H1 (cell line): Measurements from ENCODE around the gene PCDHGA3. TPM values are rescaled to one million over a fixed set of nuclear protein-coding genes. Genes with fewer than 3 reads are reported as not detected.

ENCODE experiments used
- BCL11A ChIP-seq, 2 experiments: IDR thresholded peaks; one replicate each; pipeline ENCODE4 v1.6.1; 2011; ENCODE audit warnings: low read depth in 2 of 2, low read length in 2 of 2, mild to moderate bottlenecking in 2 of 2
- CHD7 ChIP-seq: fragments of 300-600 bp; sonication (generic); IDR thresholded peaks from 2 replicates; pipeline ENCODE4 v1.7.1; 2012; ENCODE audit warnings: low read length, moderate library complexity, mild to moderate bottlenecking, inconsistent platforms; ENCODE audit not compliant: insufficient replicate concordance
- NANOG ChIP-seq: IDR thresholded peaks from 2 replicates; pipeline ENCODE4 v1.6.1; 2011; ENCODE audit warnings: low read length, low read depth, mild to moderate bottlenecking, inconsistent platforms; ENCODE audit not compliant: insufficient read depth, poor library complexity, severe bottlenecking
- SRF ChIP-seq: IDR thresholded peaks from 2 replicates; pipeline ENCODE4 v1.6.1; 2011; ENCODE audit warnings: mild to moderate bottlenecking, low read depth, low read length, moderate library complexity
- ZNF274 ChIP-seq: IDR thresholded peaks from 2 replicates; pipeline ENCODE4 v1.7.0; 2012; ENCODE audit warnings: low read length, borderline replicate concordance; ENCODE audit errors: extremely low read depth
- polyA plus RNA-seq, 7 experiments: library from polyadenylated mRNA; depleted of rRNA in 3 of 7; stranded (reverse) in 5 of 7; unstranded in 2 of 7; fragments of >200 nt in 5 of 7; fragments of 200-250 nt in 2 of 7; gene quantifications; 1 replicate in 5 of 7; 2 replicates in 1 of 7; 4 replicates in 1 of 7; pipeline versions ENCODE4 v1.2.1 to v1.2.3, GENCODE V29; 2011 to 2013; ENCODE audit warnings: missing spikeins in 2 of 7, mixed read lengths in 2 of 7
- total RNA-seq: library from RNA; stranded (reverse); fragmentation: NEBNext Ultra II Directional; extraction: Animal tissue kit (Norgen Biotek cat#: 25700); gene quantifications from 2 replicates; pipeline ENCODE4 v1.2.1, GENCODE V29; 2021

Gene PCDHGA3
- total and polyA plus RNA-seq, 2 of the 8 experiments (the other 6 are each of a cell fraction or from before 2014, with no cell fraction given): 0.15 to 0.39 TPM

GRCh38 chr5:141322261-141322660 lies 21.4 kb upstream of the PCDHGA3 start (continued):
- TF ChIP-seq CHD7 (no peak), SRF (no peak), ZNF274 (no peak), BCL11A (IDR thresholded peaks at IDR 0.05; ENCODE audit: low read depth in 2 of 2, low read length in 2 of 2) (no peak), NANOG (no peak)
